GM23248 (cell line): ENCODE measurements around the gene KY. TPM values are rescaled to one million over a fixed set of nuclear protein-coding genes. Genes with fewer than 3 reads are reported as not detected.
A peak's percentile ranks its signal among the peaks of the same experiment; 100 is the strongest.

Experiments
- DNase-seq: peaks from one replicate; pipeline ENCODE4 v3.0.0-alpha.2; 2015
- H2AFZ ChIP-seq: fragments of 200-600 bp; sonication (generic); 2 replicates; pipeline ENCODE4 v1.6.1; 2016; ENCODE audit warnings: antibody characterized with exemption
- H3F3A ChIP-seq: fragments of 200-600 bp; sonication (generic); 2 replicates; pipeline ENCODE4 v1.6.1; 2016; ENCODE audit warnings: mild to moderate bottlenecking, antibody characterized with exemption, mixed run types; ENCODE audit not compliant: insufficient read depth
- H3K27ac ChIP-seq: fragments of 200-600 bp; sonication (generic); 2 replicates; pipeline ENCODE4 v1.5.1; 2016; ENCODE audit warnings: mild to moderate bottlenecking
- H3K27me3 ChIP-seq: fragments of 200-600 bp; sonication (generic); replicated peaks from 2 replicates; pipeline ENCODE4 v1.6.1; 2016; ENCODE audit warnings: mild to moderate bottlenecking; ENCODE audit not compliant: insufficient read depth
- H3K36me3 ChIP-seq: fragments of 200-600 bp; sonication (generic); 2 replicates; pipeline ENCODE4 v1.6.1; 2016; ENCODE audit warnings: low read depth, mild to moderate bottlenecking
- H3K4me1 ChIP-seq: fragments of 200-600 bp; sonication (generic); 2 replicates; pipeline ENCODE4 v1.6.1; 2016; ENCODE audit warnings: mild to moderate bottlenecking; ENCODE audit not compliant: insufficient read depth
- H3K4me2 ChIP-seq: fragments of 200-600 bp; sonication (generic); one replicate; pipeline ENCODE4 v1.6.1; 2016; ENCODE audit warnings: mild to moderate bottlenecking; ENCODE audit not compliant: unreplicated experiment
- H3K4me3 ChIP-seq: fragments of 200-600 bp; sonication (generic); 2 replicates; pipeline ENCODE4 v1.5.1; 2016; ENCODE audit warnings: mild to moderate bottlenecking
- H3K79me2 ChIP-seq: fragments of 200-600 bp; sonication (generic); 2 replicates; pipeline ENCODE4 v1.6.1; 2016; ENCODE audit warnings: mild to moderate bottlenecking; ENCODE audit not compliant: insufficient read depth
- H3K9ac ChIP-seq: fragments of 200-600 bp; sonication (generic); 2 replicates; pipeline ENCODE4 v1.6.1; 2016; ENCODE audit warnings: mild to moderate bottlenecking
- H3K9me2 ChIP-seq: fragments of 200-600 bp; sonication (generic); 2 replicates; pipeline ENCODE4 v1.6.1; 2016; ENCODE audit warnings: mixed run types, mild to moderate bottlenecking, moderate library complexity; ENCODE audit not compliant: insufficient read depth
- H3K9me3 ChIP-seq: fragments of 200-600 bp; sonication (generic); one replicate; pipeline ENCODE4 v1.6.1; 2017; ENCODE audit warnings: low read depth
- H4K20me1 ChIP-seq: fragments of 200-600 bp; sonication (generic); 2 replicates; pipeline ENCODE4 v1.6.0; 2016; ENCODE audit not compliant: insufficient read depth
- EZH2 ChIP-seq: fragments of 200-600 bp; sonication (generic); IDR thresholded peaks from 2 replicates; pipeline ENCODE4 v1.6.1; 2018; ENCODE audit warnings: antibody characterized with exemption, mild to moderate bottlenecking; ENCODE audit not compliant: insufficient read depth, poor library complexity, severe bottlenecking
- EZH2phosphoT487 ChIP-seq: fragments of 200-600 bp; sonication (generic); IDR thresholded peaks from 2 replicates; pipeline ENCODE4 v1.6.1; 2018; ENCODE audit warnings: antibody characterized with exemption, moderate library complexity, mild to moderate bottlenecking, low read depth; ENCODE audit not compliant: insufficient read depth
- WGBS, 2 experiments: methylation state at CpG; one replicate each; pipeline ENCODE4 v1.1.6; 2015 to 2017; ENCODE audit warnings: low lambda C conversion rate in 2 of 2, low coverage in 1 of 2; ENCODE audit errors: missing lambda C conversion rate in 2 of 2; 5-methylcytosine and 5-hydroxymethylcytosine counted together
- in situ Hi-C: fragments of 300-500 bp; cut with MboI; formaldehyde crosslinking; loops from 2 replicates; pipeline ENCODE4 v1.15.0; 2020
- polyA plus RNA-seq: library from polyadenylated mRNA; unstranded; fragments of >200 nt; fragmentation: Nextera tagmentation; extraction: Ambion mirVana; gene quantifications from 2 replicates; pipeline ENCODE4 v1.2.1, GENCODE V29; 2016
- total RNA-seq: library from RNA; depleted of rRNA; stranded (reverse); fragments of >200 nt; shearing (Covaris generic); gene quantifications from 2 replicates; pipeline ENCODE4 v1.2.3, GENCODE V29; 2014

Gene KY
- total and polyA plus RNA-seq, 2 experiments from 2014 or later = 0.65 to 0.76 TPM

GRCh38 chr3:134641671-134642300 is 9.0 kb downstream of the KY start:
- WGBS, 2 experiments = 99 to 100% methylated on average over 3 to 4 of the region's 4 CpGs
- H4K20me1 ChIP-seq = no peaks in the 10 kb centered on the region
- H3K27ac ChIP-seq = no peak overlapping the region
- TF ChIP-seq EZH2phosphoT487 (no peak), EZH2 (no peak)
- no peaks in the 10 kb centered on the region for H3K36me3 ChIP-seq
- H3K27me3 ChIP-seq = no peaks in the 10 kb centered on the region
- in situ Hi-C loops = no loop called here
- H3K9me2 ChIP-seq = no peaks in the 10 kb centered on the region
- no peak overlapping the region for H3K4me3 ChIP-seq
- no peaks in the 10 kb centered on the region for H3F3A ChIP-seq
- no peak overlapping the region for H2AFZ ChIP-seq
- no peak overlapping the region for H3K9ac ChIP-seq
- H3K4me1 ChIP-seq = no peaks in the 10 kb centered on the region
- H3K4me2 ChIP-seq = no peak overlapping the region
- H3K79me2 ChIP-seq = no peaks in the 10 kb centered on the region
- H3K9me3 ChIP-seq = no peaks in the 10 kb centered on the region
- DNase-seq = no peak

GRCh38 chr3:134640872-134641470 is 9.9 kb downstream of the KY start:
- H4K20me1 ChIP-seq = no peaks in the 10 kb centered on the region
- no peak overlapping the region for H3K27ac ChIP-seq
- H2AFZ ChIP-seq = no peak overlapping the region
- no peaks in the 10 kb centered on the region for H3K79me2 ChIP-seq
- no peak overlapping the region for H3K9ac ChIP-seq
- no peaks in the 10 kb centered on the region for H3K36me3 ChIP-seq
- WGBS, 2 experiments = 77 to 82% methylated on average over 4 of the region's 4 CpGs
- H3K4me1 ChIP-seq = no peaks in the 10 kb centered on the region
- no peaks in the 10 kb centered on the region for H3K9me3 ChIP-seq
- no peak overlapping the region for H3K4me2 ChIP-seq
- peak; percentile 43 for DNase-seq
- H3K4me3 ChIP-seq = no peak overlapping the region
- no peaks in the 10 kb centered on the region for H3F3A ChIP-seq
- in situ Hi-C loops = no loop called here
- no peak for TF ChIP-seq EZH2
- TF ChIP-seq EZH2phosphoT487 = no peak
- no peaks in the 10 kb centered on the region for H3K27me3 ChIP-seq
- H3K9me2 ChIP-seq = no peaks in the 10 kb centered on the region

GRCh38 chr3:134640378-134640777 is 10.4 kb downstream of the KY start:
- H3F3A ChIP-seq = no peaks in the 10 kb centered on the region
- no peaks in the 10 kb centered on the region for H3K36me3 ChIP-seq
- no peaks in the 10 kb centered on the region for H3K4me1 ChIP-seq
- TF ChIP-seq EZH2 = no peak
- no peak for TF ChIP-seq EZH2phosphoT487
- no peaks in the 10 kb centered on the region for H3K27me3 ChIP-seq
- in situ Hi-C loops = no loop called here
- no peak overlapping the region for H3K4me2 ChIP-seq
- no peak overlapping the region for H3K4me3 ChIP-seq
- no peak overlapping the region for H3K9ac ChIP-seq
- no peak overlapping the region for H3K27ac ChIP-seq
- no peak for DNase-seq
- H3K9me2 ChIP-seq = no peaks in the 10 kb centered on the region
- 76% methylated on average over 5 of the region's 5 CpGs for WGBS, 2 experiments
- no peaks in the 10 kb centered on the region for H4K20me1 ChIP-seq
- no peaks in the 10 kb centered on the region for H3K9me3 ChIP-seq
- H2AFZ ChIP-seq = no peak overlapping the region
- no peaks in the 10 kb centered on the region for H3K79me2 ChIP-seq

- Histone ChIP-seq H3K4me2 (no peak overlapping the region), H2AFZ (no peak overlapping the region)
- in situ Hi-C loops = no loop called here
Observed at GRCh38 chr3:134638385-134639030, 12.3 kb downstream of the KY start.

More at GRCh38 chr3:134638385-134639030, 12.3 kb downstream of the KY start:
- H3K9me3 ChIP-seq = no peaks in the 10 kb centered on the region
- H3K27ac ChIP-seq = no peak overlapping the region
- DNase-seq = no peak
- H3K9me2 ChIP-seq = no peaks in the 10 kb centered on the region
- no peak overlapping the region for H3K4me3 ChIP-seq
- H3K27me3 ChIP-seq = no peaks in the 10 kb centered on the region
- H3K9ac ChIP-seq = no peak overlapping the region
- no peaks in the 10 kb centered on the region for H4K20me1 ChIP-seq
- no peaks in the 10 kb centered on the region for H3F3A ChIP-seq
- no peaks in the 10 kb centered on the region for H3K36me3 ChIP-seq
- H3K4me1 ChIP-seq = no peaks in the 10 kb centered on the region
- 54 to 58% methylated on average over 6 of the region's 6 CpGs for WGBS, 2 experiments
- H3K79me2 ChIP-seq = no peaks in the 10 kb centered on the region
- TF ChIP-seq EZH2 = no peak
- no peak for TF ChIP-seq EZH2phosphoT487
